HCT116 (cell line): ENCODE results near the gene MROH8. TPM values are rescaled to one million over a fixed set of nuclear protein-coding genes. Genes with fewer than 3 reads are reported as not detected.

Source experiments
- ATAC-seq: fragments of 200-7000 bp; cut with Tn5 transposase; 2 replicates; pipeline ENCODE4 v1.9.1; 2020; ENCODE audit warnings: mild to moderate bottlenecking, moderate library complexity
- BruUV-seq: library from RNA; stranded (reverse); fragments of 400-500 nt; replicated peaks from 2 replicates; lab custom pipeline; 2021; lab: Mats Ljungman, UMichigan
- CTCF ChIA-PET: fragments of 300-600 bp; sonication (Branson Sonifier 250); formaldehyde crosslinking; loops from one replicate; lab custom pipeline; 2021; ENCODE audit warnings: antibody characterized with exemption; lab: Charles Lee
- POLR2A ChIA-PET: fragments of 300-600, 350-600 bp; sonication (Branson Sonifier 250); formaldehyde crosslinking; loops from one replicate; lab custom pipeline; 2021; ENCODE audit warnings: antibody characterized with exemption; lab: Charles Lee
- RAD21 ChIA-PET, 2 experiments: fragments of 300-600 bp; sonication (Branson Sonifier 250); formaldehyde crosslinking; loops; one replicate each; lab custom pipeline; 2023; ENCODE audit warnings: low total read pairs in 2 of 2; ENCODE audit not compliant: uncharacterized antibody in 2 of 2, unreplicated experiment in 2 of 2, low non-redundant PET in 1 of 2; lab: Charles Lee
- DNase-seq: peaks from one replicate; pipeline ENCODE4 v3.0.0-alpha.2; 2010; ENCODE audit warnings: low read depth, low spot score
- H2AFZ ChIP-seq: fragments of 200-600 bp; shearing (Covaris generic), sonication (generic); 2 replicates; pipeline ENCODE4 v1.6.1; 2017; ENCODE audit warnings: low read depth, mixed run types, mixed read lengths, antibody characterized with exemption, low read length; ENCODE audit not compliant: poor library complexity, severe bottlenecking
- H3K27ac ChIP-seq: 2 replicates; pipeline ENCODE4 v1.5.1; 2012; ENCODE audit warnings: low read depth, low read length
- H3K27me3 ChIP-seq: fragments of 200-600 bp; sonication (generic); 2 replicates; pipeline ENCODE4 v1.6.1; 2016; ENCODE audit warnings: mixed run types, low read length, mixed read lengths; ENCODE audit not compliant: insufficient read depth
- H3K36me3 ChIP-seq, 2 experiments: fragments of 200-500 bp in 1 of 2; fragments of 200-600 bp in 1 of 2; sonication (Bioruptor generic) in 1 of 2; sonication (generic) in 1 of 2; 2 replicates each; pipeline versions ENCODE4 v1.5.1 to v1.6.1; 2014 to 2016; ENCODE audit warnings: low read length in 2 of 2, inconsistent platforms in 1 of 2, mixed read lengths in 1 of 2, mixed run types in 1 of 2; ENCODE audit not compliant: insufficient read depth in 2 of 2, control insufficient read depth in 1 of 2
- H3K4me1 ChIP-seq, 2 experiments: fragments of 200-600 bp in 1 of 2; sonication (generic) in 1 of 2; 2 replicates each; pipeline versions ENCODE4 v1.5.1 to v1.6.1; 2012 to 2017; ENCODE audit warnings: low read length in 2 of 2, inconsistent platforms in 1 of 2, mild to moderate bottlenecking in 1 of 2, mixed read lengths in 1 of 2, mixed run types in 1 of 2, moderate library complexity in 1 of 2; ENCODE audit not compliant: insufficient read depth in 2 of 2, control insufficient read depth in 1 of 2
- H3K4me2 ChIP-seq: fragments of 200-600 bp; sonication (generic); 2 replicates; pipeline ENCODE4 v1.6.1; 2017; ENCODE audit warnings: mixed run types, low read length, mixed read lengths
- H3K4me3 ChIP-seq, 2 experiments: fragments of 200-600 bp in 1 of 2; sonication (generic) in 1 of 2; replicated peaks in 1 of 2; 2 replicates each; pipeline ENCODE4 v1.5.1; 2011 to 2016; ENCODE audit warnings: low read length in 2 of 2, control low read depth in 1 of 2, low read depth in 1 of 2, mild to moderate bottlenecking in 1 of 2, mixed read lengths in 1 of 2, mixed run types in 1 of 2
- H3K79me2 ChIP-seq: fragments of 200-600 bp; sonication (generic); 2 replicates; pipeline ENCODE4 v1.6.1; 2017; ENCODE audit warnings: mild to moderate bottlenecking, mixed run types, low read length, moderate library complexity, mixed read lengths; ENCODE audit not compliant: insufficient read depth
- H3K9ac ChIP-seq: fragments of 200-600 bp; sonication (generic); 2 replicates; pipeline ENCODE4 v1.6.1; 2016; ENCODE audit warnings: low read length, mixed read lengths
- H3K9me2 ChIP-seq: fragments of 200-600 bp; sonication (generic), shearing (Covaris generic); 2 replicates; pipeline ENCODE4 v1.6.1; 2017; ENCODE audit warnings: mixed run types, mild to moderate bottlenecking, moderate library complexity; ENCODE audit not compliant: insufficient read depth
- H3K9me3 ChIP-seq, 2 experiments: fragments of 200-500 bp in 1 of 2; fragments of 200-600 bp in 1 of 2; sonication (Bioruptor generic) in 1 of 2; sonication (generic) in 1 of 2; 2 replicates each; pipeline ENCODE4 v1.6.1; 2014 to 2017; ENCODE audit warnings: low read length in 2 of 2, mixed read lengths in 2 of 2, inconsistent platforms in 1 of 2, low read depth in 1 of 2, mild to moderate bottlenecking in 1 of 2, mixed run types in 1 of 2, moderate library complexity in 1 of 2; ENCODE audit not compliant: control insufficient read depth in 1 of 2, insufficient read depth in 1 of 2
- H4K20me1 ChIP-seq: fragments of 200-600 bp; sonication (generic), shearing (Covaris generic); 2 replicates; pipeline ENCODE4 v1.6.1; 2017; ENCODE audit warnings: mixed run types, mild to moderate bottlenecking, moderate library complexity; ENCODE audit not compliant: insufficient read depth
- ATF3 ChIP-seq: IDR thresholded peaks from 2 replicates; pipeline ENCODE4 v1.6.1; 2012
- CBX3 ChIP-seq: IDR thresholded peaks from 2 replicates; pipeline ENCODE4 v1.6.1; 2012; ENCODE audit warnings: low read depth
- CEBPB ChIP-seq: IDR thresholded peaks from 2 replicates; pipeline ENCODE4 v1.6.1; 2012; ENCODE audit warnings: low read depth
- CTCF ChIP-seq, 3 experiments: fragments of 200-600 bp in 1 of 3; sonication (generic) in 1 of 3; IDR thresholded peaks in 2 of 3; conservative IDR thresholded peaks in 1 of 3; 2 replicates each; pipeline ENCODE4 v1.5.1; 2012 to 2017; ENCODE audit warnings: low read depth in 2 of 3, low read length in 2 of 3, antibody characterized with exemption in 1 of 3, borderline replicate concordance in 1 of 3, control low read depth in 1 of 3, mild to moderate bottlenecking in 1 of 3, mixed read lengths in 1 of 3, mixed run types in 1 of 3, moderate library complexity in 1 of 3; ENCODE audit not compliant: insufficient read depth in 1 of 3
- EGR1 ChIP-seq: IDR thresholded peaks from 2 replicates; pipeline ENCODE4 v1.6.1; 2012; ENCODE audit warnings: low read depth
- ELF1 ChIP-seq: IDR thresholded peaks from 2 replicates; pipeline ENCODE4 v1.6.1; 2012; ENCODE audit warnings: low read depth, borderline replicate concordance
- EZH2phosphoT487 ChIP-seq: fragments of 200-600 bp; IDR thresholded peaks from 2 replicates; pipeline ENCODE4 v1.6.1; 2018; ENCODE audit warnings: antibody characterized with exemption, borderline replicate concordance
- FOSL1 ChIP-seq: IDR thresholded peaks from 2 replicates; pipeline ENCODE4 v1.6.1; 2012; ENCODE audit warnings: low read depth
- JUND ChIP-seq: IDR thresholded peaks from 2 replicates; pipeline ENCODE4 v1.6.1; 2012
- MAX ChIP-seq: IDR thresholded peaks from 2 replicates; pipeline ENCODE4 v1.6.1; 2012
- POLR2A ChIP-seq: IDR thresholded peaks from 2 replicates; pipeline ENCODE4 v1.7.0; 2011; ENCODE audit warnings: borderline replicate concordance; ENCODE audit not compliant: insufficient read depth, insufficient read length; ENCODE audit errors: extremely low read depth
- POLR2AphosphoS5 ChIP-seq: IDR thresholded peaks from 2 replicates; pipeline ENCODE4 v1.6.1; 2011; ENCODE audit warnings: mild to moderate bottlenecking, low read depth, low read length, moderate library complexity
- RAD21 ChIP-seq: IDR thresholded peaks from 2 replicates; pipeline ENCODE4 v1.6.1; 2012; ENCODE audit warnings: low read depth, mild to moderate bottlenecking
- SIN3A ChIP-seq: IDR thresholded peaks from 2 replicates; pipeline ENCODE4 v1.6.1; 2012; ENCODE audit warnings: low read depth
- SP1 ChIP-seq: IDR thresholded peaks from 2 replicates; pipeline ENCODE4 v1.6.1; 2012; ENCODE audit warnings: low read depth
- SRF ChIP-seq: IDR thresholded peaks from 2 replicates; pipeline ENCODE4 v1.6.1; 2012; ENCODE audit warnings: low read depth
- YY1 ChIP-seq: IDR thresholded peaks from 2 replicates; pipeline ENCODE4 v1.6.1; 2011; ENCODE audit warnings: low read length, low read depth, moderate library complexity, mild to moderate bottlenecking; ENCODE audit not compliant: insufficient replicate concordance; ENCODE audit errors: extremely low read depth
- ZBTB33 ChIP-seq: IDR thresholded peaks from 2 replicates; pipeline ENCODE4 v1.6.1; 2011; ENCODE audit warnings: mild to moderate bottlenecking, low read length, moderate library complexity; ENCODE audit not compliant: insufficient replicate concordance; ENCODE audit errors: extremely low read depth
- intact Hi-C: fragments of 100-400 bp; cut with micrococcal nuclease; formaldehyde crosslinking; loops from 2 replicates; pipeline ENCODE4 v1.10.0; 2022
- total RNA-seq: library from RNA; stranded (reverse); gene quantifications from one replicate; pipeline ENCODE4 v1.2.1, GENCODE V29; 2021; ENCODE audit not compliant: unreplicated experiment

Gene MROH8
- total RNA-seq, 1 experiment from 2014 or later: 0.79 TPM

GRCh38 chr20:37165031-37165430 is 14.3 kb downstream of the MROH8 start:
- intact Hi-C loops: no loop called here
- no peaks in the 10 kb centered on the region for H4K20me1 ChIP-seq
- RAD21 ChIA-PET: no interaction called here

More at GRCh38 chr20:37165031-37165430, 14.3 kb downstream of the MROH8 start:
- Histone ChIP-seq H3K9me3 (no peaks in the 10 kb centered on the region), H3K27ac (no peak overlapping the region), H3K27me3 (peaks cover 43% of the 10 kb centered on the region), H2AFZ (no peak overlapping the region), H3K79me2 (no peaks in the 10 kb centered on the region), H3K9me2 (no peaks in the 10 kb centered on the region), H3K4me3 (no peak overlapping the region), H3K36me3 (no peaks in the 10 kb centered on the region), H3K4me2 (no peak overlapping the region), H3K9ac (no peak overlapping the region), H3K4me1 (no peaks in the 10 kb centered on the region)
- ATAC-seq: no peak
- ChIA-PET CTCF (no interaction called here), POLR2A (no interaction called here)
- TF ChIP-seq ELF1 (no peak), SP1 (no peak), EGR1 (no peak), FOSL1 (no peak), POLR2A (no peak), RAD21 (no peak), SIN3A (no peak), ATF3 (no peak), MAX (no peak), EZH2phosphoT487 (no peak), CBX3 (no peak), POLR2AphosphoS5 (no peak), YY1 (no peak), CEBPB (no peak), JUND (no peak), CTCF (IDR thresholded peaks at IDR 0.05 in 2 of 3, conservative IDR thresholded peaks at IDR 0.05 in 1 of 3; ENCODE audit: borderline replicate concordance in 1 of 3, insufficient read depth in 1 of 3, low read depth in 2 of 3, low read length in 2 of 3) (no peak), ZBTB33 (no peak), SRF (no peak)
- no TSS peak for BruUV-seq
- DNase-seq: no peak
